Natural killer cell treated with Interleukin-12 subunit alpha and Interleukin-12 subunit beta and Interleukin-15 and Interleukin-18, amount 100 ng/mL, for 72 hours (primary cell): Measurements from ENCODE around the gene KLK13. TPM values are rescaled to one million over a fixed set of nuclear protein-coding genes. Genes with fewer than 3 reads are reported as not detected.
A peak's percentile ranks its signal among the peaks of the same experiment; 100 is the strongest.

ENCODE experiments used
- ATAC-seq, 2 donors: fragments of 150-1000 bp; cut with Tn5 transposase in 1 of 2; sonication (Bioruptor Pico), chemical (Tn5 transposase) in 1 of 2; 2 replicates each; pipeline ENCODE4 v1.10.0; 2021
- DNase-seq: peaks from one replicate; pipeline ENCODE4 v3.0.0; 2022; ENCODE audit warnings: low spot score
- H3K27ac Mint-ChIP-seq, 2 donors: 1 replicate in 1 of 2; 2 replicates in 1 of 2; pipeline ENCODE4 v1.8.0; 2022; ENCODE audit warnings: mixed read lengths in 2 of 2, mild to moderate bottlenecking in 1 of 2, moderate library complexity in 1 of 2
- H3K27me3 Mint-ChIP-seq, 2 donors: 1 replicate in 1 of 2; 2 replicates in 1 of 2; pipeline ENCODE4 v1.8.0; 2022; ENCODE audit warnings: mixed read lengths in 2 of 2
- H3K36me3 Mint-ChIP-seq: one replicate; pipeline ENCODE4 v1.8.0; 2022; ENCODE audit warnings: mixed read lengths
- H3K4me1 Mint-ChIP-seq, 2 donors: 1 replicate in 1 of 2; 2 replicates in 1 of 2; pipeline ENCODE4 v1.8.0; 2022; ENCODE audit warnings: low read depth in 2 of 2, mixed read lengths in 2 of 2, mild to moderate bottlenecking in 1 of 2
- H3K4me3 Mint-ChIP-seq: one replicate; pipeline ENCODE4 v1.8.0; 2022; ENCODE audit warnings: mixed read lengths
- H3K9me3 Mint-ChIP-seq: 2 replicates; pipeline ENCODE4 v1.8.0; 2022; ENCODE audit warnings: mixed read lengths
- total RNA-seq, 2 donors: library from RNA; stranded (reverse); gene quantifications; one replicate each; pipeline ENCODE4 v1.2.3, GENCODE V29; 2022

Gene KLK13, protein sequence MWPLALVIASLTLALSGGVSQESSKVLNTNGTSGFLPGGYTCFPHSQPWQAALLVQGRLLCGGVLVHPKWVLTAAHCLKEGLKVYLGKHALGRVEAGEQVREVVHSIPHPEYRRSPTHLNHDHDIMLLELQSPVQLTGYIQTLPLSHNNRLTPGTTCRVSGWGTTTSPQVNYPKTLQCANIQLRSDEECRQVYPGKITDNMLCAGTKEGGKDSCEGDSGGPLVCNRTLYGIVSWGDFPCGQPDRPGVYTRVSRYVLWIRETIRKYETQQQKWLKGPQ
- total RNA-seq, result not detected

DNA sequence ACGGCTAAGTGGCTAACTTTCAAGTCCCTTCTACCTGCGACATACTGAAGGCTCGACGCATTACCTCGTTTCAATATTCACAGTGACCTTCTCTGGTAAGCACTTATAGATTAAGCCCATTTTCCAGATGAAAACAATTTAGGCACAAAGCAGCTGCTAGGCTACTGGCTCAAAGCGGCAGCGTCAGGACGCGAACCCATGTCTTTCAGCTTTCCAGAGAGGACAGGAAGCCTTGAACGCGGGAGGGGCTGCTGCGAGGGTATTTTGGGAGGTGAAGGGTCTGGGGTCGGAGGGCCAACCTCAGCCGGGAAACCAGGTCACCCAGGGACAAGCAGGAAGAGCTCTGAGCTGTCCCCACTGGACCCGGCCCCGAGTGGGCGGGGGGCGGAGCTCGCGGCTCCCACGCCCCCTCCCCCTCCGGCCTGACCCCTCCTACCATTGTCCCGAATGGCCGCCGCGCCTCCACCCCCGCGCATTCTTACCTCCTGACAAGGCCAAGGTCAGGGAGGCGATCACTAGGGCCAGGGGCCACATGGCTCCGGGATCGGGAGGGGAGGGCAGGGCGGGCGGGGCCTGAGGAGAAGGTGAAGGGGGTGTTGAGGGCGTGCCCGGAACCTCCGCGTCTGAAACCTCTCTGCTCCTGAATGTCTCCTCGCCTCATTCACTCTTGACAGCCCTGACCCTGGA is at the start of gene KLK13:
TSS of gene KLK13 (minus strand) at position 559 of the 687 bp plus-strand sequence. CDS start at position 534, 25 bp downstream.
- peaks cover 8% of the 10 kb centered on the region for H3K9me3 Mint-ChIP-seq

DNA sequence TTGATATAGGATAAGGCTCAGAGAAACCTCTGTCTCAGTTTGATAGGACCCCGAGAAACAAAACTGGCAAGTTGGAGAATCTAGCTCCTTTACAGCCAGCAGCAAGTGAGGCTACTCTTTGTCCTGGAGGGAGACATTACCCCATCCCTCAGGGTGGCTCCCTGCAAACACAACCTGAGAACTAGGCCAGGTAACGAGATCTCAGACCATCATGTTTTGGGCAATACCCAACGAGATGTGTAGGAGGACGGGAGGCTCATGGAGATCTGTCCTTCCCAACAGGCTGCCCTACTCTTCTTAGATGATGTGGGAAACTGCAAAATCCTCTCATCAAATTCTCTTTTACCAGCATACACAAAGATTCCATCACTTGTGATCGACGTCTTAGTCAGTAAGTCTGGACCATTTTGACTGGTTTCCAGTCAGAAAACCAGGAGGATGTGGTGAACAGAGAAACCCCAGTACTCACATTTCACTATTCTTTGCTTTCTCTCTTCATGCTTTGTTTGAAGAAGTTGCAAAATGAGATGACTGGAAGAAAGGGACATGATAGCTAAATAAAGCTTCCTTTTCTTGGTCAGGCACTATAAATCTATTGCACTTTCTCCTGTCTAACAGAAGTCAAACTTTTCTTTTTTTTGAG is 49.3 kb upstream of the KLK13 start:
- peaks cover 35% of the 10 kb centered on the region in 2 donors for H3K4me1 Mint-ChIP-seq
- H3K4me3 Mint-ChIP-seq, result peak overlapping the region; percentile 16
- peak overlapping the region; percentile 27 to 48 for H3K27ac Mint-ChIP-seq
- no peaks in the 10 kb centered on the region for H3K27me3 Mint-ChIP-seq
- H3K9me3 Mint-ChIP-seq, result no peaks in the 10 kb centered on the region
- no peaks in the 10 kb centered on the region for H3K36me3 Mint-ChIP-seq
- DNase-seq (peak; percentile 41), ATAC-seq (peak; percentile 87 to 90)

More for the DNA sequence above, at the start of gene KLK13:
- Mint-ChIP-seq H3K27ac (no peak within 1 kb of the TSS), H3K36me3 (peaks cover 4% of the 10 kb centered on the region), H3K4me1 (peaks cover 0 to 6% of the 10 kb centered on the region in 2 donors), H3K27me3 (peaks cover 33 to 47% of the 10 kb centered on the region in 2 donors), H3K4me3 (peak within 1 kb of the TSS; percentile 35)
- ATAC-seq (peak; percentile 42 to 74), DNase-seq (no peak)

DNA sequence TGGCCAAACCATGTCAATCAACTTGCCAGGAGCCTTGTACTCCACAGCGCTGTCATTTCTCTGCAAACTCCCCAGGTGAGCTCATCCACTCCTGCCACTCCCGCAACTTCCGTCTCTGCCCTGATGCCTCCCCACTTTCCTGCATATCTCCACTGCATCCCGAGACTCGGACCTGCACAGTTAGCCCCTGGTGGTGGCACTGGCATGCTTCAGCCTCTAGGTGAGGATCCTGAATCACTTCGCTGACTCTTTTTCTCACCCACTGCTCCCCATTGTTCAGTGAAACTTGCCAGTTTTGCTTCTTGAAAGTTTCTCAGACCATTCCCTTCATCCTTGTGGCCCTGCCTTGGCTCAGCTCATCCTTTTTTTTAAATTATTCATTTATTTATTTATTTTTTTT is 46.7 kb upstream of the KLK13 start:
- no peaks in the 10 kb centered on the region for H3K9me3 Mint-ChIP-seq
- DNase-seq, result peak; percentile 15
- no peak overlapping the region for H3K4me3 Mint-ChIP-seq
- no peak for ATAC-seq
- peaks cover 39 to 50% of the 10 kb centered on the region in 2 donors for H3K4me1 Mint-ChIP-seq
- no peaks in the 10 kb centered on the region for H3K27me3 Mint-ChIP-seq
- H3K27ac Mint-ChIP-seq, result no peak overlapping the region
- peaks cover 5% of the 10 kb centered on the region for H3K36me3 Mint-ChIP-seq

DNA sequence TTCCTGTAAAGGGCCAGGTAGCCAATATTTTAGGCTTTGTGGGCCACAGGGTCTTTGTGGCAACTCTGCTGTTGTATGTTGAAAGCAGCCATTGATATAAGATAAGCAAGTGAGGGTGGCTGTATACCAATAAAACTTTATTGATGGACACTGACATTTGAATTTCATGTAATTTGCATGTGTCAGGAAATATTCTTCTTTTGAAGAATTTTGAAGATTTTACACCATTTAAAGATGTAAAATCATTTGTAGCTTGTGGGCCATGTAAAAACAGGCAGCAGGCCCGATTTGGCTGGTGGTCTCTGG is 45.7 kb upstream of the KLK13 start:
- no peaks in the 10 kb centered on the region for H3K27me3 Mint-ChIP-seq
- ATAC-seq (no peak), DNase-seq (no peak)
- H3K4me3 Mint-ChIP-seq, result no peak overlapping the region
- no peak overlapping the region for H3K27ac Mint-ChIP-seq
- H3K4me1 Mint-ChIP-seq, result peaks cover 35 to 51% of the 10 kb centered on the region in 2 donors
- no peaks in the 10 kb centered on the region for H3K9me3 Mint-ChIP-seq
- peaks cover 5% of the 10 kb centered on the region for H3K36me3 Mint-ChIP-seq

DNA sequence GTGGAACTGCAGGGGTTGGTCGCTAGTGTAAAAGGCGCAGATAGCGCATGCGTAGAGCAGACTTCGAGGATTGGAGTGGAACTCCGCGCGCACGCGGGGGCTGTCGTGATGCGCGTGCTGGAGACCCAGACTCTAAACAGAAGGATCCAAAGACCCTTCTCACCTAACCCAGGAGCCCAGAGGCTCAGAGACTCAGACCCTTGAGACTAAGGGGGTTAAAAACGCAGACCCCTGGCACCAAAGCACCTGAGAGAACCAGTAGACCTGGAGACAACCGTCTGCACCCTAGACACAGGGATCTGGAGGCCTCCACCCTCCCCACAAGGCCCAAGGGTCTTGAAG is 43.9 kb upstream of the KLK13 start:
- Mint-ChIP-seq H3K4me3 (peak overlapping the region; percentile 91), H3K9me3 (no peaks in the 10 kb centered on the region), H3K27ac (peak overlapping the region; percentile 80 to 96), H3K36me3 (peaks cover 10% of the 10 kb centered on the region), H3K27me3 (no peaks in the 10 kb centered on the region), H3K4me1 (peaks cover 38 to 39% of the 10 kb centered on the region in 2 donors)
- ATAC-seq, result peak; percentile 43 to 66
- no peak for DNase-seq

DNA sequence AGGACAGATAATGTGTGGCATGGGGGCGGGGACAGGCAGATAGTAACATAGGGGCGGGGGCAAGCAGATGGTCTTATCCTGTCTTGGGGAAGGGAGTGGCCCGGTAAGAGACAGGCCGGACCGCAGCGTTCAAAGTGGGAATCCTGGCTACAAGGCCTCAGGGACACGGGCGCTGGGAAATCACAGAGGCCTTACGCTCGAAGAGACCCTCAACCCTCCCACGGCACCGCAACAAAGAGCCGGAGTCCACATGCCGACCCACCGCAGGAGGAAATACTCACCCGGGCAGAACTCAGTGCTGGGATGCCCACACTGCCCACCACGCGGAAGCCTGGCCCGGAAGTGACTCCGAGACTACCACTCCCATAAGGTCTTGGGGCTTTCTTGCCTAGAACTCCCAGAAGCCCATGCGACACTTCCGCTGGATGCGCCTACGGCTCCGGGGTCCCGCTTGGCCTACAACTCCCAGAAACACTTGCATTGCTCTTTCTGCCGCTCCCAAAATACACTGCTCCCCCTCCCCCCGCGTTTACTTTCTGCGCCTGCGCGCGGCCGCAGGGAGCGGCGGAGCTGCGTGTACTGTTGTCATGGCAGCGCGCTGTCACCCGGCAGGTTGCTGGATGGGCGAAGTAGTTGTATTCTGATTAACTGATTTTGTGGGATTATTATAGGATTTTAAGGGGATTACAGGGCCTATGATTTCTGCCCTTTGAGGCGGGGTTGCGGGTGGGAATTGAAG is 43.3 kb upstream of the KLK13 start, which contains the start of gene CTU1:
TSS of gene CTU1 (minus strand) at position 344 of the 739 bp plus-strand sequence. CDS start 3,840 bp downstream, outside the sequence.
- ATAC-seq, result peak; percentile 98 to 99
- DNase-seq, result peak; percentile 99
- H3K9me3 Mint-ChIP-seq, result no peaks in the 10 kb centered on the region
- H3K27ac Mint-ChIP-seq, result peak within 1 kb of the TSS; percentile 80 to 96
- H3K36me3 Mint-ChIP-seq, result peaks cover 10% of the 10 kb centered on the region
- H3K27me3 Mint-ChIP-seq, result no peaks in the 10 kb centered on the region
- H3K4me1 Mint-ChIP-seq, result peaks cover 36 to 39% of the 10 kb centered on the region in 2 donors
- peak within 1 kb of the TSS; percentile 91 for H3K4me3 Mint-ChIP-seq

DNA sequence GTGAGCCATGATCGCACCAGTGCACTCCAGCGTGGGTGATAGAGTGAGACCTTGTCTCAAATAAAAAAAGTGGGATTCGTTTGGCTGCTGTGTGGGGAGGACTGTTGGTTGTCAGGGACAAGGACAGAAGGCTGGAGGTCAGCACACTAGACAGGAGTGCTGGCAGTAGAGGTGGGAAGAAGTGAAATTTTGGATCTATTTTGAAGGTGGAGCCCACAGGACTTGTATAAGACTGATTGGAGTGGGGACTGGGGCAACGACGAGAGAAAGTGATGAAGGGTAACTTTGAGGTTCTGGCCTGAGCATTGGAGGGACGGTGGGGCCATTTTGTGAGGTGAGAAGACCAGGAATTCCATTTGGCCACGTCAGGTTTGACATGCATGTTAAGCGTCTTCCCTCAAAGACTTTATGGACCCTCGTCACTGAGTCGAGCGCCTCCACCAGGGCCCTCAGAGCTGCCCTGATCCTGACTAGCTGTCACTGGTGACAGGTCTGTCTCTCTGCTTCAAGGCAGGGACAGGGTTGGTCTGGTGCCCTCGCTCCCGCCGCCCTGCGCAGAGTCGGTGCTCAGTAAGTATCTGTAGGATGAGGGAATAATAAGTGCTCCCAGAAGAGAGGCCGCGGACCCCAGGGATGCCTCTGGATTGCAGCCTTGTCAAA is 42.6 kb upstream of the KLK13 start:
- no peak for ATAC-seq
- H3K36me3 Mint-ChIP-seq, result peaks cover 14% of the 10 kb centered on the region
- H3K27ac Mint-ChIP-seq, result peak overlapping the region; percentile 80 to 96
- H3K27me3 Mint-ChIP-seq, result no peaks in the 10 kb centered on the region
- DNase-seq, result no peak
- no peaks in the 10 kb centered on the region for H3K9me3 Mint-ChIP-seq
- peak overlapping the region; percentile 91 for H3K4me3 Mint-ChIP-seq
- peaks cover 40 to 42% of the 10 kb centered on the region in 2 donors for H3K4me1 Mint-ChIP-seq

DNA sequence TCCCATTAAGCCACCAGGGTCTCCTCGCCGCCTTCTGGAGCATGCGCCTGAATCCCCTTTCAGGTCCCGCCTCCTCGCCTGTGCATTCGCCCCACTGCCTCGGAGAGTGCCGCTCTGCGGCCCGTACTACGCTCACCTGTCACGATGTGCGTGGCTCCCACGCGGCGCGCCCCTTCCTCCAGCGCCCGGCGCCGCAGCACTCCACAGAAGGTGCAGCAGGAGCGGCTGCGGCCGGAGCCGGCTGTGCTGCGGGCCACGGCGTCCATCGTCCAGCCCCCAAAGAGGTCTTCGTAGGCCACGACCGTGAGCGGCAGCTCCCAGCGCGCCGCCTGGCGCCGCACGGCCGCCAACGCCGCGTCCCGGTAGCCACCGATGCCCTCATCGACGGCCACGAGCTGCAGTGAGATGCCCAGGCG is 39.0 kb upstream of the KLK13 start:
- DNase-seq (no peak), ATAC-seq (no peak)
- Mint-ChIP-seq H3K9me3 (no peaks in the 10 kb centered on the region), H3K27me3 (no peaks in the 10 kb centered on the region), H3K4me1 (peaks cover 46 to 51% of the 10 kb centered on the region in 2 donors), H3K4me3 (no peak overlapping the region), H3K27ac (no peak overlapping the region), H3K36me3 (peaks cover 14% of the 10 kb centered on the region)

DNA sequence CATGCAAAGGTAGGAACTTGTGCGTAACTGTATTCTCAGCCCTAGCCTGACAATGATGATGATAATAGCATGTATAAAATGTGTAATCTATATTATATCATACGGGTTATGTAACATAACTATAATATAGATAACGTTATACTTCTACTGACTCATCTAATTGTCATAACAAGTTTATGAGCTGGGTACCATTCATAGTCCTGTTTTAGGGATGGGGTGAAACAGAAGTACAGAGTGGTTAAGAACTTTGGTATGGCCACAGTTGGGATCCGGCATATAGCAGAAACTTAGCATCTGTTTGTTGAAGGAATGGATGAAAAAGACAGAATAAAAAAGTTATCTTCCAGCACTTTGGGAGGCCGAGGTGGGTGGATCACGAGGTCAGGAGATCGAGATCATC is 38.1 kb upstream of the KLK13 start:
- no peak overlapping the region for H3K4me3 Mint-ChIP-seq
- H3K4me1 Mint-ChIP-seq, result peaks cover 40 to 45% of the 10 kb centered on the region in 2 donors
- H3K9me3 Mint-ChIP-seq, result no peaks in the 10 kb centered on the region
- H3K36me3 Mint-ChIP-seq, result peaks cover 14% of the 10 kb centered on the region
- no peak overlapping the region for H3K27ac Mint-ChIP-seq
- H3K27me3 Mint-ChIP-seq, result no peaks in the 10 kb centered on the region
- ATAC-seq, result no peak
- DNase-seq, result no peak

DNA sequence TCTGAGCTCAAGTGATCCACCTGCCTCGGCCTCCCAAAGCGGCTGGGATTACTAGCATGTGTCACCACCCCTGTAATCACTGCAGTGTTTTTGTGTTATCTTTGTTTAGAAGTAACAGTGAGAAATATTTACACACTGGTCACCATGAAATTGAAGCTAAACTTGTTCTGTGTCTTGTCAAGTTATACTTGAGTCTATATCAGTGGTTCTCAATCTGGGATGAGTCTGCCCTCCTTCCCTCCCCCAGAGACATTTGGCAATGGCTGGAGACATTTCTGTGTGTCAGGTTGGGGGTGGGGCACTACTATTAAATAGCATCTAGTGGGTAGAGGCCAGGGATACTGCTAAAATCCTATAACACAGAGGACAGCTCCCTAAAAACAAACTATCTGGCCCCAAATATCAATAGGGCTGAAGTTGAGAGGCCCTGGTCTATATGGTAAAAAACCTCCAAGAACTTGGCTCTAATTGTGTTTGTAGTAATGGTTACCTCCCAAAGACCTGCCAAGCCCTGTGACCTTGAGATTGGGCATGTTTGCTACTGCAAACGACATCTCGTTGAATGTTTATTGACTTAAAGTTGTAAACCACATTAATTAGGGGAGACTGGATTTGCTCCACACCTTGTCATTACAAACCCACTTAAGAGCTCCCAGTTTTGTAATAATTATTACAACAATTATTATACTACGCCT is 36.4 kb upstream of the KLK13 start:
- no peak for ATAC-seq
- Mint-ChIP-seq H3K4me1 (peaks cover 34 to 43% of the 10 kb centered on the region in 2 donors), H3K27me3 (no peaks in the 10 kb centered on the region), H3K9me3 (no peaks in the 10 kb centered on the region), H3K4me3 (no peak overlapping the region), H3K36me3 (peaks cover 8% of the 10 kb centered on the region), H3K27ac (no peak overlapping the region)
- DNase-seq, result no peak

DNA sequence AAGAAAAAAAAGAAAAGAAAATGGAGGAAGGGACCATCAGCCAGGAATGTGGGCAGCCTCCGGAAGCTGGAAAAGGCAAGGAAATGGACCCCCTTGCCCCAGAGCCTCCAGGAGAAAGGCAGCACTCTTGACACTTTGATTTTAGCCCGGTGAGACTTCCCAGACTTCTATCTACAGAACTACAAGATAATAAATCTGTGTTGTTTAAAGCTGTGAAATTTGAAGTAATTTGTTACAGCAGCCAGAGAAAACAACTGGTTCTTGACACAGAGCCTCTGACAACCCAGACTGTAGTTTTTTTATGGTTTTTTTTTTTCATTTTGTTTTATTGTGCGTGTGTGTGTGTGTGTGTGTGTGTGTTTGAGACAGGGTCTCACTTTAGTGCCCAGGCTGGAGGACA is 35.7 kb upstream of the KLK13 start:
- no peaks in the 10 kb centered on the region for H3K9me3 Mint-ChIP-seq
- DNase-seq (no peak), ATAC-seq (no peak)
- H3K27me3 Mint-ChIP-seq, result no peaks in the 10 kb centered on the region
- peaks cover 27 to 36% of the 10 kb centered on the region in 2 donors for H3K4me1 Mint-ChIP-seq
- H3K36me3 Mint-ChIP-seq, result peaks cover 8% of the 10 kb centered on the region
- H3K4me3 Mint-ChIP-seq, result no peak overlapping the region
- H3K27ac Mint-ChIP-seq, result no peak overlapping the region

DNA sequence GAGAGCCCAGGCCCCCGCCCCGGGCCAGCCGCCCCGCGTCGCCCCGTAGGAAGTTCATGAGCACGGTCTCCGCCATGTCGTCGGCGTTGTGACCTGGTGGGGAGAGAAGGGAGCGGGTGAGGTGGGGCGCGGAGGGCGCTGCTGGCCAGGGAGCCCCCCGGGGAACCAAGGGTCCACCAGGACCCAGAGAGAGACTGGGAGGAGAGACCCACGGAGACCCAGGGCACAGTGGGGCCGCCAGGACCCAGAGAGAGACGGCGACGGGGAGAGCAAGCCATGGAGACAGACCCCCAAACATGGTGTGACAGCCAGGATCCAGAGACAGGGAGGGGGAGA is 34.1 kb upstream of the KLK13 start:
- DNase-seq (no peak), ATAC-seq (no peak)
- Mint-ChIP-seq H3K27ac (no peak overlapping the region), H3K9me3 (no peaks in the 10 kb centered on the region), H3K4me1 (peaks cover 22 to 25% of the 10 kb centered on the region in 2 donors), H3K4me3 (no peak overlapping the region), H3K36me3 (peaks cover 4% of the 10 kb centered on the region), H3K27me3 (no peaks in the 10 kb centered on the region)
